Measurements from ENCODE around the gene BAG5. TPM values are rescaled to one million over a fixed set of nuclear protein-coding genes. Genes with fewer than 3 reads are reported as not detected.

BAG5 gene
- total and polyA plus RNA-seq, 2 of the 8 experiments (the other 6 are each of a cell fraction or from before 2014, with no cell fraction given), result 7.4 to 29.5 TPM

DNA sequence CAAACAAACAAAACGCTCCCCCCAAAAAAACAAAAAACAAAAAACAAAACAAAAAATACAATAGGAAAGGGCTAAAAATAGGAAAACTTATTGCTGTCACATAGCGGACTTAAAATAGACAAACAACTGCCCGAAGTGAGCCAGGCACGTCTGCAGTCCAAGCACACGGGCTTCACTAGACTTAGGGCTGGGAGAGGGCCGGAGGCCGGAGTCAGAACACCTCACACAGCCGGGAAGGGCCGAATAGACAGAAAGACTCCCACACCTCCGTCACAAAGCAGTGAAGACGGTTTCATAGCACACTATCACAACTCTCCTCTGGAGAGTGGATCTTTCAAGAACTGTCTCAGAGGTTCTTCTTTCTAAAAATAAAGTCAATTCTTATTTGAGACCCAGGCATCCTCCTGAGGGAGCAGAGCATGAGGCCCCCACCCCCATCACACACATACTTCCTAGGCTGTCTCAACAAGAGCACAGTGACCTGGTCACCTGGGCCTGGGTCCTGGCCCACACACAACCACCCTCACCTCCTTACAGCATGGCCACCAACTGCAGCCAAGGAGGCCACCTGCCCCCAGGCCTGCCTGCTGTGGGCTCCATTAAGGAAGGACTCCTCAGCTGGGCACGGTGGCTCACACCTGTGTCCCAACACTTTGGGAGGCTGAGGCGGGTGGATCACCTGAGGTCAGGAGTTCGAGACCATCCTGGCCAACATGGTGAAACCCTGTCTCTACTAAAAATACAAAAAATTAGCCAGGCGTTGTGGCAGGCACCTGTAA, 6.7 kb downstream of the BAG5 start (continued):
- TF ChIP-seq, protein P1, sequence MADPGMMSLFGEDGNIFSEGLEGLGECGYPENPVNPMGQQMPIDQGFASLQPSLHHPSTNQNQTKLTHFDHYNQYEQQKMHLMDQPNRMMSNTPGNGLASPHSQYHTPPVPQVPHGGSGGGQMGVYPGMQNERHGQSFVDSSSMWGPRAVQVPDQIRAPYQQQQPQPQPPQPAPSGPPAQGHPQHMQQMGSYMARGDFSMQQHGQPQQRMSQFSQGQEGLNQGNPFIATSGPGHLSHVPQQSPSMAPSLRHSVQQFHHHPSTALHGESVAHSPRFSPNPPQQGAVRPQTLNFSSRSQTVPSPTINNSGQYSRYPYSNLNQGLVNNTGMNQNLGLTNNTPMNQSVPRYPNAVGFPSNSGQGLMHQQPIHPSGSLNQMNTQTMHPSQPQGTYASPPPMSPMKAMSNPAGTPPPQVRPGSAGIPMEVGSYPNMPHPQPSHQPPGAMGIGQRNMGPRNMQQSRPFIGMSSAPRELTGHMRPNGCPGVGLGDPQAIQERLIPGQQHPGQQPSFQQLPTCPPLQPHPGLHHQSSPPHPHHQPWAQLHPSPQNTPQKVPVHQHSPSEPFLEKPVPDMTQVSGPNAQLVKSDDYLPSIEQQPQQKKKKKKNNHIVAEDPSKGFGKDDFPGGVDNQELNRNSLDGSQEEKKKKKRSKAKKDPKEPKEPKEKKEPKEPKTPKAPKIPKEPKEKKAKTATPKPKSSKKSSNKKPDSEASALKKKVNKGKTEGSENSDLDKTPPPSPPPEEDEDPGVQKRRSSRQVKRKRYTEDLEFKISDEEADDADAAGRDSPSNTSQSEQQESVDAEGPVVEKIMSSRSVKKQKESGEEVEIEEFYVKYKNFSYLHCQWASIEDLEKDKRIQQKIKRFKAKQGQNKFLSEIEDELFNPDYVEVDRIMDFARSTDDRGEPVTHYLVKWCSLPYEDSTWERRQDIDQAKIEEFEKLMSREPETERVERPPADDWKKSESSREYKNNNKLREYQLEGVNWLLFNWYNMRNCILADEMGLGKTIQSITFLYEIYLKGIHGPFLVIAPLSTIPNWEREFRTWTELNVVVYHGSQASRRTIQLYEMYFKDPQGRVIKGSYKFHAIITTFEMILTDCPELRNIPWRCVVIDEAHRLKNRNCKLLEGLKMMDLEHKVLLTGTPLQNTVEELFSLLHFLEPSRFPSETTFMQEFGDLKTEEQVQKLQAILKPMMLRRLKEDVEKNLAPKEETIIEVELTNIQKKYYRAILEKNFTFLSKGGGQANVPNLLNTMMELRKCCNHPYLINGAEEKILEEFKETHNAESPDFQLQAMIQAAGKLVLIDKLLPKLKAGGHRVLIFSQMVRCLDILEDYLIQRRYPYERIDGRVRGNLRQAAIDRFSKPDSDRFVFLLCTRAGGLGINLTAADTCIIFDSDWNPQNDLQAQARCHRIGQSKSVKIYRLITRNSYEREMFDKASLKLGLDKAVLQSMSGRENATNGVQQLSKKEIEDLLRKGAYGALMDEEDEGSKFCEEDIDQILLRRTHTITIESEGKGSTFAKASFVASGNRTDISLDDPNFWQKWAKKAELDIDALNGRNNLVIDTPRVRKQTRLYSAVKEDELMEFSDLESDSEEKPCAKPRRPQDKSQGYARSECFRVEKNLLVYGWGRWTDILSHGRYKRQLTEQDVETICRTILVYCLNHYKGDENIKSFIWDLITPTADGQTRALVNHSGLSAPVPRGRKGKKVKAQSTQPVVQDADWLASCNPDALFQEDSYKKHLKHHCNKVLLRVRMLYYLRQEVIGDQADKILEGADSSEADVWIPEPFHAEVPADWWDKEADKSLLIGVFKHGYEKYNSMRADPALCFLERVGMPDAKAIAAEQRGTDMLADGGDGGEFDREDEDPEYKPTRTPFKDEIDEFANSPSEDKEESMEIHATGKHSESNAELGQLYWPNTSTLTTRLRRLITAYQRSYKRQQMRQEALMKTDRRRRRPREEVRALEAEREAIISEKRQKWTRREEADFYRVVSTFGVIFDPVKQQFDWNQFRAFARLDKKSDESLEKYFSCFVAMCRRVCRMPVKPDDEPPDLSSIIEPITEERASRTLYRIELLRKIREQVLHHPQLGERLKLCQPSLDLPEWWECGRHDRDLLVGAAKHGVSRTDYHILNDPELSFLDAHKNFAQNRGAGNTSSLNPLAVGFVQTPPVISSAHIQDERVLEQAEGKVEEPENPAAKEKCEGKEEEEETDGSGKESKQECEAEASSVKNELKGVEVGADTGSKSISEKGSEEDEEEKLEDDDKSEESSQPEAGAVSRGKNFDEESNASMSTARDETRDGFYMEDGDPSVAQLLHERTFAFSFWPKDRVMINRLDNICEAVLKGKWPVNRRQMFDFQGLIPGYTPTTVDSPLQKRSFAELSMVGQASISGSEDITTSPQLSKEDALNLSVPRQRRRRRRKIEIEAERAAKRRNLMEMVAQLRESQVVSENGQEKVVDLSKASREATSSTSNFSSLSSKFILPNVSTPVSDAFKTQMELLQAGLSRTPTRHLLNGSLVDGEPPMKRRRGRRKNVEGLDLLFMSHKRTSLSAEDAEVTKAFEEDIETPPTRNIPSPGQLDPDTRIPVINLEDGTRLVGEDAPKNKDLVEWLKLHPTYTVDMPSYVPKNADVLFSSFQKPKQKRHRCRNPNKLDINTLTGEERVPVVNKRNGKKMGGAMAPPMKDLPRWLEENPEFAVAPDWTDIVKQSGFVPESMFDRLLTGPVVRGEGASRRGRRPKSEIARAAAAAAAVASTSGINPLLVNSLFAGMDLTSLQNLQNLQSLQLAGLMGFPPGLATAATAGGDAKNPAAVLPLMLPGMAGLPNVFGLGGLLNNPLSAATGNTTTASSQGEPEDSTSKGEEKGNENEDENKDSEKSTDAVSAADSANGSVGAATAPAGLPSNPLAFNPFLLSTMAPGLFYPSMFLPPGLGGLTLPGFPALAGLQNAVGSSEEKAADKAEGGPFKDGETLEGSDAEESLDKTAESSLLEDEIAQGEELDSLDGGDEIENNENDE (IDR thresholded peaks at IDR 0.05; ENCODE audit: insufficient replicate concordance, low read length), result no peak
- TF ChIP-seq RXRA (IDR thresholded peaks at IDR 0.05; ENCODE audit: insufficient read depth, low read depth, low read length) (no peak), TAF1 (IDR thresholded peaks at IDR 0.05; ENCODE audit: low read depth, low read length) (no peak), RAD21 (IDR thresholded peaks at IDR 0.05 in 1 of 2, conservative IDR thresholded peaks at IDR 0.05 in 1 of 2; ENCODE audit: low read depth in 2 of 2, low read length in 2 of 2) (no peak), JUND (IDR thresholded peaks at IDR 0.05; ENCODE audit: low read length) (no peak)
- TF ChIP-seq, protein P2, sequence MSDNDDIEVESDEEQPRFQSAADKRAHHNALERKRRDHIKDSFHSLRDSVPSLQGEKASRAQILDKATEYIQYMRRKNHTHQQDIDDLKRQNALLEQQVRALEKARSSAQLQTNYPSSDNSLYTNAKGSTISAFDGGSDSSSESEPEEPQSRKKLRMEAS (IDR thresholded peaks at IDR 0.05), result no peak
- TF ChIP-seq, protein P3, sequence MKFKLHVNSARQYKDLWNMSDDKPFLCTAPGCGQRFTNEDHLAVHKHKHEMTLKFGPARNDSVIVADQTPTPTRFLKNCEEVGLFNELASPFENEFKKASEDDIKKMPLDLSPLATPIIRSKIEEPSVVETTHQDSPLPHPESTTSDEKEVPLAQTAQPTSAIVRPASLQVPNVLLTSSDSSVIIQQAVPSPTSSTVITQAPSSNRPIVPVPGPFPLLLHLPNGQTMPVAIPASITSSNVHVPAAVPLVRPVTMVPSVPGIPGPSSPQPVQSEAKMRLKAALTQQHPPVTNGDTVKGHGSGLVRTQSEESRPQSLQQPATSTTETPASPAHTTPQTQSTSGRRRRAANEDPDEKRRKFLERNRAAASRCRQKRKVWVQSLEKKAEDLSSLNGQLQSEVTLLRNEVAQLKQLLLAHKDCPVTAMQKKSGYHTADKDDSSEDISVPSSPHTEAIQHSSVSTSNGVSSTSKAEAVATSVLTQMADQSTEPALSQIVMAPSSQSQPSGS (IDR thresholded peaks at IDR 0.05; ENCODE audit: low read length), result no peak

All from H1 (cell line).